Panc1 (cell line): ENCODE measurements around the gene IGIP. TPM values are rescaled to one million over a fixed set of nuclear protein-coding genes. Genes with fewer than 3 reads are reported as not detected.

ENCODE experiments used
- ATAC-seq: fragments of 200-7000 bp; cut with Tn5 transposase; 2 replicates; pipeline ENCODE4 v1.9.1; 2020; ENCODE audit warnings: mild to moderate bottlenecking, moderate library complexity
- BruUV-seq: library from RNA; stranded (reverse); fragments of 400-500 nt; replicated peaks from 2 replicates; lab custom pipeline; 2021; lab: Mats Ljungman, UMichigan
- CTCF ChIA-PET: fragments of 300-600 bp; sonication (Branson Sonifier 250); formaldehyde crosslinking; loops from one replicate; lab custom pipeline; 2022; ENCODE audit warnings: antibody characterized with exemption; lab: Charles Lee
- POLR2A ChIA-PET: fragments of 300-600 bp; sonication (Branson Sonifier 250); formaldehyde crosslinking; loops from one replicate; lab custom pipeline; 2022; ENCODE audit warnings: antibody characterized with exemption; lab: Charles Lee
- DNase-seq: peaks from one replicate; pipeline ENCODE4 v3.0.0-alpha.2; 2010; ENCODE audit warnings: low read depth, low spot score
- H3K27ac ChIP-seq: 2 replicates; pipeline ENCODE4 v1.5.1; 2011; ENCODE audit warnings: mild to moderate bottlenecking, low read length, inconsistent platforms
- H3K27me3 ChIP-seq: fragments of 200-500 bp; sonication (Bioruptor generic); 2 replicates; pipeline ENCODE4 v1.6.0; 2014; ENCODE audit warnings: low read length, inconsistent platforms; ENCODE audit not compliant: control insufficient read depth, insufficient read depth
- H3K36me3 ChIP-seq: fragments of 200-500 bp; sonication (Bioruptor generic); 2 replicates; pipeline ENCODE4 v1.5.1; 2014; ENCODE audit warnings: inconsistent platforms, mild to moderate bottlenecking, low read length, moderate library complexity; ENCODE audit not compliant: control insufficient read depth, insufficient read depth
- H3K4me1 ChIP-seq: 2 replicates; pipeline ENCODE4 v1.5.1; 2011; ENCODE audit warnings: inconsistent platforms, mild to moderate bottlenecking, low read length, moderate library complexity; ENCODE audit not compliant: control insufficient read depth, insufficient read depth
- H3K4me3 ChIP-seq, 2 experiments: 2 replicates each; pipeline ENCODE4 v1.5.1; 2011 to 2012; ENCODE audit warnings: low read depth in 2 of 2, low read length in 2 of 2, mild to moderate bottlenecking in 2 of 2, inconsistent platforms in 1 of 2, moderate library complexity in 1 of 2
- H3K9me3 ChIP-seq: fragments of 200-500 bp; sonication (Bioruptor generic); 2 replicates; pipeline ENCODE4 v1.5.1; 2014; ENCODE audit warnings: low read depth, mild to moderate bottlenecking, inconsistent platforms, low read length, moderate library complexity; ENCODE audit not compliant: control insufficient read depth, insufficient read depth
- CTCF ChIP-seq: fragments of 450-650 bp; IDR thresholded peaks from 2 replicates; pipeline ENCODE4 v1.5.1; 2017; ENCODE audit warnings: mild to moderate bottlenecking
- POLR2AphosphoS5 ChIP-seq: IDR thresholded peaks from 2 replicates; pipeline ENCODE4 v1.6.1; 2012; ENCODE audit warnings: mild to moderate bottlenecking, low read depth, low read length, moderate library complexity
- REST ChIP-seq, 2 experiments: IDR thresholded peaks; 2 replicates each; pipeline ENCODE4 v1.6.1; 2011 to 2012; ENCODE audit warnings: low read depth in 2 of 2, control low read depth in 1 of 2, low read length in 1 of 2, mild to moderate bottlenecking in 1 of 2, moderate library complexity in 1 of 2; ENCODE audit not compliant: insufficient read depth in 1 of 2
- SIN3A ChIP-seq: IDR thresholded peaks from 2 replicates; pipeline ENCODE4 v1.6.1; 2012; ENCODE audit warnings: low read depth, mild to moderate bottlenecking, low read length, moderate library complexity, borderline replicate concordance; ENCODE audit not compliant: insufficient read depth
- TCF7L2 ChIP-seq: IDR thresholded peaks from 2 replicates; pipeline ENCODE4 v1.6.1; 2011; ENCODE audit warnings: mild to moderate bottlenecking, low read depth, low read length, inconsistent platforms
- in situ Hi-C: cut with HindIII; loops from 2 replicates; pipeline ENCODE4 v1.10.0; 2016; ENCODE audit warnings: low sequenced_read_pairs, low pct_unique_long_range_greater_than_20kb
- intact Hi-C: fragments of 100-400 bp; cut with micrococcal nuclease; formaldehyde crosslinking; loops from one replicate; pipeline ENCODE4 v1.10.0; 2022; ENCODE audit not compliant: unreplicated experiment
- total RNA-seq: library from RNA; stranded (reverse); gene quantifications from one replicate; pipeline ENCODE4 v1.2.1, GENCODE V29; 2021; ENCODE audit not compliant: unreplicated experiment

IGIP gene
- total RNA-seq, 1 experiment from 2014 or later: 7.7 TPM

GRCh38 chr5:140157032-140157781 lies 31.5 kb downstream of the IGIP start:
- DNase-seq: peak; percentile 57
- Histone ChIP-seq H3K27me3 (no peaks in the 10 kb centered on the region), H3K9me3 (no peaks in the 10 kb centered on the region), H3K36me3 (no peaks in the 10 kb centered on the region), H3K4me3 (peak overlapping the region; percentile 16 to 42), H3K27ac (peak overlapping the region; percentile 74), H3K4me1 (peaks cover 6% of the 10 kb centered on the region)
- in situ Hi-C loops: no loop called here
- CTCF ChIA-PET: interaction anchor here (0.6 to 0.9 kb wide), 2 partner anchors 43 to 391 kb away, joined by 3 to 16 read pairs; no protein-coding TSS in a partner anchor
- intact Hi-C loops: loop anchor here (1.0 to 10.0 kb wide), 3 partner anchors 40 to 172 kb away; no protein-coding TSS in a partner anchor
- TF ChIP-seq REST (IDR thresholded peaks at IDR 0.05; ENCODE audit: insufficient read depth in 1 of 2, low read depth in 2 of 2, low read length in 1 of 2) (no peak), CTCF (peak; percentile 93), POLR2AphosphoS5 (no peak), TCF7L2 (no peak)
- POLR2A ChIA-PET: no interaction called here
- no TSS peak for BruUV-seq
- ATAC-seq: peak; percentile 98

GRCh38 chr5:140159014-140159927 lies 33.5 kb downstream of the IGIP start:
- Histone ChIP-seq H3K9me3 (no peaks in the 10 kb centered on the region), H3K4me3 (no peak overlapping the region), H3K36me3 (no peaks in the 10 kb centered on the region), H3K27ac (no peak overlapping the region), H3K27me3 (no peaks in the 10 kb centered on the region), H3K4me1 (peaks cover 6% of the 10 kb centered on the region)
- BruUV-seq: TSS peak; percentile 15
- no peak for TF ChIP-seq POLR2AphosphoS5
- TF ChIP-seq TCF7L2: no peak
- no peak for TF ChIP-seq REST (IDR thresholded peaks at IDR 0.05; ENCODE audit: insufficient read depth in 1 of 2, low read depth in 2 of 2, low read length in 1 of 2)
- no peak for TF ChIP-seq CTCF
- no peak for TF ChIP-seq SIN3A
- intact Hi-C loops (loop anchor here (5.0 to 10.0 kb wide), 2 partner anchors 42 to 174 kb away; no protein-coding TSS in a partner anchor), in situ Hi-C loops (no loop called here)
- no peak for ATAC-seq
- DNase-seq: no peak
- ChIA-PET CTCF (interaction anchor here (0.7 kb wide), 1 partner anchor 208 kb away, joined by 3 read pairs; no protein-coding TSS in a partner anchor), POLR2A (no interaction called here)
